H1 (cell line): Measurements from ENCODE around the gene RPL13A. TPM values are rescaled to one million over a fixed set of nuclear protein-coding genes. Genes with fewer than 3 reads are reported as not detected.
A peak's percentile ranks its signal among the peaks of the same experiment; 100 is the strongest.

Source experiments
- ASH2L ChIP-seq: fragments of 200-600, 300-600 bp; sonication (generic); IDR thresholded peaks from one replicate; pipeline ENCODE4 v1.7.1; 2017; ENCODE audit warnings: low read length
- ATF2 ChIP-seq: IDR thresholded peaks from 2 replicates; pipeline ENCODE4 v1.6.1; 2012; ENCODE audit warnings: low read length, inconsistent platforms
- CEBPB ChIP-seq: IDR thresholded peaks from 2 replicates; pipeline ENCODE4 v1.6.1; 2012; ENCODE audit warnings: low read depth, low read length
- CHD2 ChIP-seq: IDR thresholded peaks from 2 replicates; pipeline ENCODE4 v1.6.1; 2012; ENCODE audit warnings: low read length, improper control_type of control experiment
- CREB1 ChIP-seq: IDR thresholded peaks from 2 replicates; pipeline ENCODE4 v1.6.1; 2012; ENCODE audit warnings: inconsistent platforms
- E2F6 ChIP-seq: IDR thresholded peaks from 2 replicates; pipeline ENCODE4 v1.6.1; 2012; ENCODE audit warnings: inconsistent platforms
- HDAC6 ChIP-seq: IDR thresholded peaks from one replicate; pipeline ENCODE4 v1.7.1; 2012; ENCODE audit warnings: low read depth, mild to moderate bottlenecking, inconsistent platforms, low read length, moderate library complexity
- JUN ChIP-seq: IDR thresholded peaks from 2 replicates; pipeline ENCODE4 v1.6.1; 2011; ENCODE audit warnings: low read depth, mild to moderate bottlenecking, improper control_type of control experiment, low read length
- KDM4A ChIP-seq: IDR thresholded peaks from one replicate; pipeline ENCODE4 v1.7.1; 2012; ENCODE audit warnings: low read depth, mild to moderate bottlenecking, moderate library complexity, low read length, inconsistent platforms; ENCODE audit not compliant: severe bottlenecking
- KDM5A ChIP-seq: fragments of 200-600 bp; IDR thresholded peaks from 2 replicates; pipeline ENCODE4 v1.7.1; 2012; ENCODE audit warnings: mild to moderate bottlenecking, low read length, inconsistent platforms, mixed read lengths
- MAX ChIP-seq: IDR thresholded peaks from 2 replicates; pipeline ENCODE4 v1.6.1; 2012; ENCODE audit warnings: inconsistent platforms
- POLR2A ChIP-seq, 2 experiments: IDR thresholded peaks; 1 replicate in 1 of 2; 2 replicates in 1 of 2; pipeline ENCODE4 v1.6.1; 2011; ENCODE audit warnings: low read depth in 2 of 2, low read length in 2 of 2, mild to moderate bottlenecking in 2 of 2; ENCODE audit errors: control extremely low read depth in 1 of 2
- RAD21 ChIP-seq, 2 experiments: IDR thresholded peaks in 1 of 2; conservative IDR thresholded peaks in 1 of 2; 2 replicates each; pipeline ENCODE4 v1.6.1; 2011; ENCODE audit warnings: low read depth in 2 of 2, low read length in 2 of 2, improper control_type of control experiment in 1 of 2, inconsistent platforms in 1 of 2, mild to moderate bottlenecking in 1 of 2, moderate library complexity in 1 of 2
- RXRA ChIP-seq: IDR thresholded peaks from 2 replicates; pipeline ENCODE4 v1.6.1; 2011; ENCODE audit warnings: low read depth, mild to moderate bottlenecking, low read length, moderate library complexity; ENCODE audit not compliant: insufficient read depth
- SAP30 ChIP-seq: fragments of 300-600 bp; sonication (generic); IDR thresholded peaks from 2 replicates; pipeline ENCODE4 v1.7.1; 2012; ENCODE audit warnings: low read length, moderate library complexity, mild to moderate bottlenecking, inconsistent platforms; ENCODE audit not compliant: insufficient read depth, insufficient replicate concordance
- SIN3A ChIP-seq, 2 experiments: IDR thresholded peaks in 1 of 2; conservative IDR thresholded peaks in 1 of 2; 2 replicates each; pipeline ENCODE4 v1.6.1; 2011 to 2012; ENCODE audit warnings: low read length in 2 of 2, improper control_type of control experiment in 1 of 2, low read depth in 1 of 2, mild to moderate bottlenecking in 1 of 2
- SIRT6 ChIP-seq: IDR thresholded peaks from one replicate; pipeline ENCODE4 v1.7.1; 2012; ENCODE audit warnings: low read length, inconsistent platforms
- SP4 ChIP-seq: IDR thresholded peaks from 2 replicates; pipeline ENCODE4 v1.6.1; 2012; ENCODE audit warnings: low read length, inconsistent platforms
- SRF ChIP-seq: IDR thresholded peaks from 2 replicates; pipeline ENCODE4 v1.6.1; 2011; ENCODE audit warnings: mild to moderate bottlenecking, low read depth, low read length, moderate library complexity
- SUZ12 ChIP-seq: fragments of 200-600 bp; sonication (generic); IDR thresholded peaks from 2 replicates; pipeline ENCODE4 v1.6.1; 2012; ENCODE audit warnings: mild to moderate bottlenecking, inconsistent platforms, low read length, moderate library complexity, mixed read lengths
- TCF12 ChIP-seq: IDR thresholded peaks from 2 replicates; pipeline ENCODE4 v1.6.1; 2011; ENCODE audit warnings: low read depth, mild to moderate bottlenecking, low read length
- YY1 ChIP-seq: IDR thresholded peaks from 2 replicates; pipeline ENCODE4 v1.6.1; 2011; ENCODE audit warnings: low read depth, mild to moderate bottlenecking, low read length
- polyA plus RNA-seq, 7 experiments: library from polyadenylated mRNA; depleted of rRNA in 3 of 7; stranded (reverse) in 5 of 7; unstranded in 2 of 7; fragments of >200 nt in 5 of 7; fragments of 200-250 nt in 2 of 7; gene quantifications; 1 replicate in 5 of 7; 2 replicates in 1 of 7; 4 replicates in 1 of 7; pipeline versions ENCODE4 v1.2.1 to v1.2.3, GENCODE V29; 2011 to 2013; ENCODE audit warnings: missing spikeins in 2 of 7, mixed read lengths in 2 of 7
- total RNA-seq: library from RNA; stranded (reverse); fragmentation: NEBNext Ultra II Directional; extraction: Animal tissue kit (Norgen Biotek cat#: 25700); gene quantifications from 2 replicates; pipeline ENCODE4 v1.2.1, GENCODE V29; 2021

The RPL13A gene
- total and polyA plus RNA-seq, 2 of the 8 experiments (the other 6 are each of a cell fraction or from before 2014, with no cell fraction given), result 3,305 to 8,868 TPM

- TF ChIP-seq ATF2 (no peak), KDM4A (peak; percentile 28), CREB1 (peak; percentile 64), SIN3A (conservative IDR thresholded peaks at IDR 0.05 in 1 of 2, IDR thresholded peaks at IDR 0.05 in 1 of 2; ENCODE audit: low read depth in 1 of 2, low read length in 2 of 2) (peak; percentile 43 to 74; a peak in 2 of 4 replicates), TCF12 (peak; percentile 49; the same call in 1 of the 2 replicates), SIRT6 (no peak), MAX (peak; percentile 60; the same call in 1 of the 2 replicates), CEBPB (no peak), CHD2 (no peak), SRF (no peak), YY1 (peak; percentile 44; the same call in 1 of the 2 replicates), POLR2A (IDR thresholded peaks at IDR 0.05; ENCODE audit: control extremely low read depth in 1 of 2, low read depth in 2 of 2, low read length in 2 of 2) (no peak), SUZ12 (no peak), RXRA (no peak), HDAC6 (no peak), KDM5A (no peak), SP4 (0 out of 2 replicates have a peak, but pooled peaks have one; percentile 62), SAP30 (no peak), JUN (no peak), RAD21 (IDR thresholded peaks at IDR 0.05 in 1 of 2, conservative IDR thresholded peaks at IDR 0.05 in 1 of 2; ENCODE audit: low read depth in 2 of 2, low read length in 2 of 2) (peak; percentile 36 to 49; a peak in 3 of 4 replicates), E2F6 (peak; percentile 25; the same call in 1 of the 2 replicates), ASH2L (peak; percentile 47)
- TF ChIP-seq, all 59 proteins: peak for 14
Observed at GRCh38 chr19:49473868-49474541, 13.4 kb upstream of the RPL13A start, which contains the start of gene FLT3LG (continued).
